Fibroblast of the aortic adventitia (primary cell): Measurements from ENCODE around the gene MORC2. TPM values are rescaled to one million over a fixed set of nuclear protein-coding genes. Genes with fewer than 3 reads are reported as not detected.

Experiments used
- DNase-seq: peaks from one replicate; pipeline ENCODE4 v3.0.0-alpha.2; 2010; ENCODE audit warnings: low read depth
- H3K4me3 ChIP-seq: 2 replicates; pipeline ENCODE4 v1.5.1; 2011; ENCODE audit warnings: low read depth, mild to moderate bottlenecking, control low read depth, low read length, moderate library complexity
- CTCF ChIP-seq: IDR thresholded peaks from 2 replicates; pipeline ENCODE4 v1.5.1; 2011; ENCODE audit warnings: mild to moderate bottlenecking, low read length, control low read depth, inconsistent platforms; ENCODE audit not compliant: insufficient read depth
- total RNA-seq: library from RNA; depleted of rRNA; stranded (reverse); fragments of >200 nt; gene quantifications from 2 replicates; pipeline ENCODE4 v1.2.3, GENCODE V29; 2012; ENCODE audit warnings: low replicate concordance

MORC2 gene
- total RNA-seq, 1 donor = 17.7 TPM

GRCh38 chr22:30909306-30909705 is 59.3 kb downstream of the MORC2 start:
- no peak for DNase-seq
- H3K4me3 ChIP-seq = no peak overlapping the region
- TF ChIP-seq CTCF = no peak

GRCh38 chr22:30908051-30908461 is 60.5 kb downstream of the MORC2 start:
- DNase-seq = no peak
- TF ChIP-seq CTCF = no peak

GRCh38 chr22:30906946-30907345 is 61.6 kb downstream of the MORC2 start:
- no peak for DNase-seq
- H3K4me3 ChIP-seq = no peak overlapping the region
- no peak for TF ChIP-seq CTCF

More at GRCh38 chr22:30908051-30908461, 60.5 kb downstream of the MORC2 start:
- H3K4me3 ChIP-seq = no peak overlapping the region

GRCh38 chr22:30906411-30906810 is 62.2 kb downstream of the MORC2 start:
- no peak for DNase-seq
- H3K4me3 ChIP-seq = no peak overlapping the region
- no peak for TF ChIP-seq CTCF

- DNase-seq = no peak
- TF ChIP-seq CTCF = no peak
These were observed 62.8 kb downstream of the MORC2 start for GRCh38 chr22:30905696-30906341.

GRCh38 chr22:30903876-30904460 is 64.6 kb downstream of the MORC2 start:
- H3K4me3 ChIP-seq = no peak overlapping the region
- no peak for DNase-seq
- TF ChIP-seq CTCF = no peak

More at GRCh38 chr22:30905696-30906341, 62.8 kb downstream of the MORC2 start:
- H3K4me3 ChIP-seq = no peak overlapping the region
